ENCODE measurements around the gene CDK5RAP2. TPM values are rescaled to one million over a fixed set of nuclear protein-coding genes. Genes with fewer than 3 reads are reported as not detected.

The CDK5RAP2 gene
- polyA plus RNA-seq, 1 donor (not counting 4 experiments of a cell fraction or from before 2014, with no cell fraction given): 22.4 TPM

DNA sequence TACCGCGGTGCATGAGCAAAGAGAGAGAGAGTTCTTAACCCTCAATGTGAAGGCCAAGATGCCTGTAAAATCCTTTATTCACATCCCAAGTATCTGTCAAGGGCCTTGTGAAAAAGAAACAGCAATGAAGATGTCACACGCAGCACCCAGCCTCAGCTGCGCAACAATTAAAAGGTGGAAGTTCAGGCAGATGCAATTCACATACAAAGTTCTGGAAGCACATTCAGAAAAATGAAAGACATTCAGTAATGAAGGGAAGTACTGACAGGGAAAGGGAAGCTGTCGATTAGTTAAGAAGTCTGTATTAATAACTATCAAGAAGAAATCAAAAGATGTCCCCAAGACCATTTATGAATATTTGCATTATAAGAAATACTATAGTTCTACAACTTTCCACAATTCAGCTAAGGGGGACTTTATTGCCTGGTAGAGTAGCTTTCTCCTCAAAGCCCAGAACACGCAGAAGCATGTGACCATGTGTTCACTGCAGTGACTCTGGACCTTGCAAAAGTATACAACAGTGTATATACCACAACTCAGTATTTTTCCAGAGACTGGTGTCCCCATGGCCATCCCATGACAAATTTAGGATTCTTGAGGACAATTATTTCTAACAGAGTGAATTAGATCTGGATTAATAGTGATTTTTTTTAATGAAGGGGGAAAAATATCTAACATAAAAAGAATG, 137.5 kb downstream of the CDK5RAP2 start:
- DNase-seq (ENCODE audit: low read depth, low spot score) (no peak), FAIRE-seq (no peak)
- no peak overlapping the region for H3K9ac ChIP-seq (ENCODE audit: control insufficient read depth, extremely low read depth, insufficient read depth, low read length)
- no peaks in the 10 kb centered on the region for H4K20me1 ChIP-seq (ENCODE audit: control insufficient read depth, extremely low read depth, insufficient read depth, low read length)
- H3K27me3 ChIP-seq (ENCODE audit: control insufficient read depth, extremely low read depth, insufficient read depth, low read length): no peaks in the 10 kb centered on the region
- no peaks in the 10 kb centered on the region for H3K9me3 ChIP-seq (ENCODE audit: control insufficient read depth, low read depth, low read length)
- H3K4me2 ChIP-seq (ENCODE audit: control insufficient read depth, extremely low read depth, insufficient read depth, low read depth, low read length): no peak overlapping the region
- no peaks in the 10 kb centered on the region for H3K9me1 ChIP-seq (ENCODE audit: control insufficient read depth, extremely low read depth, insufficient read depth, low read length)
- peaks cover 31 to 32% of the 10 kb centered on the region in 2 experiments for H3K36me3 ChIP-seq (ENCODE audit: control insufficient read depth in 2 of 2, extremely low read depth in 1 of 2, insufficient read depth in 2 of 2, low read length in 2 of 2)
- dilution Hi-C loops (cut with MboI; ENCODE audit: extremely low pct_ligation_motif_present, low sequenced_read_pairs): no loop called here
- H3K4me1 ChIP-seq (ENCODE audit: control insufficient read depth, extremely low read depth, insufficient read depth, low read length): no peaks in the 10 kb centered on the region
- no peak overlapping the region for H3K27ac ChIP-seq (ENCODE audit: control insufficient read depth, insufficient read depth, low read length)
- no peak overlapping the region for H3K4me3 ChIP-seq (ENCODE audit: control insufficient read depth in 2 of 3, extremely low read depth in 1 of 3, insufficient read depth in 2 of 3, low read depth in 1 of 3, low read length in 3 of 3)
- no peaks in the 10 kb centered on the region for H3K79me2 ChIP-seq (ENCODE audit: control insufficient read depth, insufficient read depth, low read length)
- TF ChIP-seq EZH2 (IDR thresholded peaks at IDR 0.05; ENCODE audit: low read length): no peak
- TF ChIP-seq, protein P1, sequence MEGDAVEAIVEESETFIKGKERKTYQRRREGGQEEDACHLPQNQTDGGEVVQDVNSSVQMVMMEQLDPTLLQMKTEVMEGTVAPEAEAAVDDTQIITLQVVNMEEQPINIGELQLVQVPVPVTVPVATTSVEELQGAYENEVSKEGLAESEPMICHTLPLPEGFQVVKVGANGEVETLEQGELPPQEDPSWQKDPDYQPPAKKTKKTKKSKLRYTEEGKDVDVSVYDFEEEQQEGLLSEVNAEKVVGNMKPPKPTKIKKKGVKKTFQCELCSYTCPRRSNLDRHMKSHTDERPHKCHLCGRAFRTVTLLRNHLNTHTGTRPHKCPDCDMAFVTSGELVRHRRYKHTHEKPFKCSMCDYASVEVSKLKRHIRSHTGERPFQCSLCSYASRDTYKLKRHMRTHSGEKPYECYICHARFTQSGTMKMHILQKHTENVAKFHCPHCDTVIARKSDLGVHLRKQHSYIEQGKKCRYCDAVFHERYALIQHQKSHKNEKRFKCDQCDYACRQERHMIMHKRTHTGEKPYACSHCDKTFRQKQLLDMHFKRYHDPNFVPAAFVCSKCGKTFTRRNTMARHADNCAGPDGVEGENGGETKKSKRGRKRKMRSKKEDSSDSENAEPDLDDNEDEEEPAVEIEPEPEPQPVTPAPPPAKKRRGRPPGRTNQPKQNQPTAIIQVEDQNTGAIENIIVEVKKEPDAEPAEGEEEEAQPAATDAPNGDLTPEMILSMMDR (optimal IDR thresholded peaks at IDR 0.05 in 1 of 3, IDR thresholded peaks at IDR 0.05 in 1 of 3, conservative IDR thresholded peaks at IDR 0.05 in 1 of 3; ENCODE audit: extremely low read depth in 1 of 3, insufficient read depth in 2 of 3, low read length in 3 of 3): no peak
- no peak overlapping the region for H2AFZ ChIP-seq (ENCODE audit: control insufficient read depth, low read length)

DNA sequence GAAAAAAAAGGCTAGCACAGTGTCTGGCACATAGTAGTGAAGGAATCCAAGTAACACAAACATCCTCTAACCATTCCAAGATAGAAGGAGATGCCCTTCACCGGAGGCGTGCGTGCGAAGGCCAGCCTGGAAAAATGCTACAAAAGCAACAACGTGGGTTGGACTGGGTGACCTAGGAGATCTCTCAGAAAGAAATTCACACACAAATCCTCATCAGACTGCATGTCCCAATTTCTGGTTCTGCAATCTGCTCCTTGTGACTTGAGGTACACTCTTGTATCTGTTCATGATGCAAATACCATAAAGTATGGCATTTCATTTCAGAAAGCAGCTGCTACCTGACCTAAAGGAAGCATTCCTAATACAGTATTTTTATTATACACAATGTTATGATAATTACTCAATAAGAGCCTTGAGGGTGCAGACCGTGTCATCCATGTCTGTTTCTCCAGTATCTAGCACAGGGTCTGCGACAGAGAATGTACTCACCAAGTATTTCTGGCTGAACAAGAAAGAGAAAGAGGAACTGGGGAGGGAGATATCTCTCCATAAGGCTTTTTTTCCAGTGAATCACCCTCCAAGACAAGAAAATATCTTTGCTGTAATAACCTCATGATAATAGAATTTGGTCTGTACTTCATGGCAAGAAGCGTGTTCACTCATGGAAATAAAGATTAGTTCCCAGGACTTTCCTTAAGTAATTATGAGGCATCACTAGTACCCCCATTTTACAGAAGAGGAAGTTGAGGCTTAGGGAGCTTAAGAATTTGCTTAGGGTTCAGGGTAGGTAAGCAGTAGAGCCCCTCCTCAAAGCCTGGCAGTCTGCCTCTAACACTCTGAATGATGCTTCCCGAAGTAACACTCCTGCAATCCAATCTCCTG, 138.3 kb downstream of the CDK5RAP2 start:
- FAIRE-seq: no peak
- Histone ChIP-seq H3K4me2 (ENCODE audit: control insufficient read depth, extremely low read depth, insufficient read depth, low read depth, low read length) (no peak overlapping the region), H3K27ac (ENCODE audit: control insufficient read depth, insufficient read depth, low read length) (no peak overlapping the region), H3K9me1 (ENCODE audit: control insufficient read depth, extremely low read depth, insufficient read depth, low read length) (no peaks in the 10 kb centered on the region), H3K79me2 (ENCODE audit: control insufficient read depth, insufficient read depth, low read length) (no peaks in the 10 kb centered on the region), H3K9ac (ENCODE audit: control insufficient read depth, extremely low read depth, insufficient read depth, low read length) (no peak overlapping the region), H3K4me1 (ENCODE audit: control insufficient read depth, extremely low read depth, insufficient read depth, low read length) (no peaks in the 10 kb centered on the region), H3K9me3 (ENCODE audit: control insufficient read depth, low read depth, low read length) (no peaks in the 10 kb centered on the region), H3K27me3 (ENCODE audit: control insufficient read depth, extremely low read depth, insufficient read depth, low read length) (no peaks in the 10 kb centered on the region), H3K36me3 (ENCODE audit: control insufficient read depth in 2 of 2, extremely low read depth in 1 of 2, insufficient read depth in 2 of 2, low read length in 2 of 2) (peaks cover 28 to 35% of the 10 kb centered on the region in 2 experiments), H3K4me3 (ENCODE audit: control insufficient read depth in 2 of 3, extremely low read depth in 1 of 3, insufficient read depth in 2 of 3, low read depth in 1 of 3, low read length in 3 of 3) (no peak overlapping the region), H4K20me1 (ENCODE audit: control insufficient read depth, extremely low read depth, insufficient read depth, low read length) (no peaks in the 10 kb centered on the region), H2AFZ (ENCODE audit: control insufficient read depth, low read length) (no peak overlapping the region)
- no peak for DNase-seq (ENCODE audit: low read depth, low spot score)
- TF ChIP-seq EZH2 (IDR thresholded peaks at IDR 0.05; ENCODE audit: low read length): no peak
- TF ChIP-seq, protein P1 (optimal IDR thresholded peaks at IDR 0.05 in 1 of 3, IDR thresholded peaks at IDR 0.05 in 1 of 3, conservative IDR thresholded peaks at IDR 0.05 in 1 of 3; ENCODE audit: extremely low read depth in 1 of 3, insufficient read depth in 2 of 3, low read length in 3 of 3): no peak
- dilution Hi-C loops (cut with MboI; ENCODE audit: extremely low pct_ligation_motif_present, low sequenced_read_pairs): no loop called here
